Measurements from ENCODE around the gene SLC26A2. TPM values are rescaled to one million over a fixed set of nuclear protein-coding genes. Genes with fewer than 3 reads are reported as not detected.

SLC26A2 gene
- total RNA-seq, 3 donors from 2014 or later: 562 to 1,399 (median 853) TPM

DNA sequence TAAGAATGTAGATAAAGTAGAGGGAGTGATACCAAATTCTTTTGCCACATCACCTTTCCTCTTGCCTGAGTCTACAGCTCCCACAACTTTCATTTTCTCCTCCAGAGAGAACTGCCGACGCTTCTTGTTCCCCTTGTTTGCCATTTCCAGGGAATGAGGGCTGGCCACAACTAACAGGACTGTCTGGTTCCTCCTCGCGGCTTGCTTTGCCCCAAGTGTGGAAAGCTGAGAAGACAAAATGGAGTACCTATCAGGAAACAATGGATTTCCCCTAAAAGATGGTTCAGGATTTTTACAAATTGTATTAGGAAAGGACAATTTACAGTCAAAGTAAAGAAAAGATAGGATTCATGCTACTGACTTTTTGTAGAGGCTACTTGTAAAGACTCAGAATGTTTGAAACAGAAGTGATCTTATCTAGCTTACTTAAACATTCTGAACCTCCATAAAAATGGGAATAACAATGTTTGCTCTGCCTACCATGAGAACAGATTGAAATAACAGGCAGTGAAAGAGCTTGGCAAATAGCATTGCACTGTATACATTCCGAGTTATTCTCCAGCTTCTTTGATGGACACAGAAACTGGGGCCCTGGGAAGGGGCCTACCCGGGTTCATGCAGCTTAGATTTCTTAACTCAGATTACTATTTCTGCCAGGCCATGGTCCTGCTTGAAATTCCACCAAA is 35.8 kb downstream of the SLC26A2 start:
- TF ChIP-seq, protein P1, sequence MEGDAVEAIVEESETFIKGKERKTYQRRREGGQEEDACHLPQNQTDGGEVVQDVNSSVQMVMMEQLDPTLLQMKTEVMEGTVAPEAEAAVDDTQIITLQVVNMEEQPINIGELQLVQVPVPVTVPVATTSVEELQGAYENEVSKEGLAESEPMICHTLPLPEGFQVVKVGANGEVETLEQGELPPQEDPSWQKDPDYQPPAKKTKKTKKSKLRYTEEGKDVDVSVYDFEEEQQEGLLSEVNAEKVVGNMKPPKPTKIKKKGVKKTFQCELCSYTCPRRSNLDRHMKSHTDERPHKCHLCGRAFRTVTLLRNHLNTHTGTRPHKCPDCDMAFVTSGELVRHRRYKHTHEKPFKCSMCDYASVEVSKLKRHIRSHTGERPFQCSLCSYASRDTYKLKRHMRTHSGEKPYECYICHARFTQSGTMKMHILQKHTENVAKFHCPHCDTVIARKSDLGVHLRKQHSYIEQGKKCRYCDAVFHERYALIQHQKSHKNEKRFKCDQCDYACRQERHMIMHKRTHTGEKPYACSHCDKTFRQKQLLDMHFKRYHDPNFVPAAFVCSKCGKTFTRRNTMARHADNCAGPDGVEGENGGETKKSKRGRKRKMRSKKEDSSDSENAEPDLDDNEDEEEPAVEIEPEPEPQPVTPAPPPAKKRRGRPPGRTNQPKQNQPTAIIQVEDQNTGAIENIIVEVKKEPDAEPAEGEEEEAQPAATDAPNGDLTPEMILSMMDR (IDR thresholded peaks at IDR 0.05): no peak
- no peaks in the 10 kb centered on the region for H3K36me3 ChIP-seq (ENCODE audit: low read depth)
- no peaks in the 10 kb centered on the region for H3K9me3 ChIP-seq
- DNase-seq (no peak), ATAC-seq (no peak)
- no peak overlapping the region for H3K4me3 ChIP-seq
- intact Hi-C loops (cut with DNase I, micrococcal nuclease): loop anchor here (10.0 kb wide), 2 partner anchors 162 to 362 kb away; no protein-coding TSS in a partner anchor
- H3K4me1 ChIP-seq (ENCODE audit: low read depth): peaks cover 20% of the 10 kb centered on the region

DNA sequence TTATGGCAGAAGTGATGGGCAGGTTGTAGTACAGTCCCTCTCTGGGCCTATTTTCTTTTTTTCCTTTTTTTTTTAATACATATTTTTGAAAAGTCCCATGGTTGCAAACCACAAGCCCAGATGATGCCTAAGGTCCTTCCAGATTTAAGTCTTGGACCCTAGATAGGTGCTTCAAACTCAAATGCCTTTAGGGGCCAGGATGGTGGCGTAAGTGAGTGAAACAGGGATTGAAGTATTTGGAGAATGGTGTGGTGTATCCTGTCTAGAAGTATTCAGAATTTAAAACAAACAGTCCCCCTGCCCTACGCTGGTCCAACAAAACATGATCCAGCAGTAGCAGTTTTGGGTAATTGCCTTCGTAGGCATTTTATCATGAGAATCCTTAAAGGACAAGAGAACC is 37.7 kb downstream of the SLC26A2 start:
- ATAC-seq (no peak), DNase-seq (no peak)
- Histone ChIP-seq H3K36me3 (ENCODE audit: low read depth) (no peaks in the 10 kb centered on the region), H3K9me3 (no peaks in the 10 kb centered on the region), H3K4me3 (no peak overlapping the region), H3K4me1 (ENCODE audit: low read depth) (peaks cover 37% of the 10 kb centered on the region)
- intact Hi-C loops (cut with DNase I, micrococcal nuclease): loop anchor here (10.0 kb wide), 2 partner anchors 163 to 363 kb away; no protein-coding TSS in a partner anchor
- TF ChIP-seq, protein P1 (IDR thresholded peaks at IDR 0.05): no peak

DNA sequence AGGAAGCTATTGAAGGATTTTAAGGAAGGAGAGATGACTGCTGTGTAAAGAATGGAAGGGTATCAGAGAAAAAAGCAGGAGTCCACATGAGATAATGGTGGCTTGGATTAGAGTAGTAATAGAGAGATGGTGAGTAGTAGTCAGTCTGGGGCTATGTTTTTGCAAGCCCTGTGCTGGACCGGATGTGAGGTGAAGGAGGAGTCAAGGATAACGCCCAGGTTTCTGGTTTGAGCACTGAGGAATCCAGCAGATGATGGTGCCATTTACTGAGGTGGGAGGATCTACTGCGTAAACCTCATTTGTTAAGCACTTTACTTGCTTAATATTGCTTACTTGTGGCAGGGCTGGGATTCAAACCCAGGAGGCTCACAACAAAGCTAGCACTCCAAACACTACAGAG is 38.8 kb downstream of the SLC26A2 start:
- ATAC-seq (no peak), DNase-seq (no peak)
- intact Hi-C loops (cut with DNase I, micrococcal nuclease): loop anchor here (10.0 kb wide), 2 partner anchors 165 to 365 kb away; no protein-coding TSS in a partner anchor
- peaks cover 37% of the 10 kb centered on the region for H3K4me1 ChIP-seq (ENCODE audit: low read depth)
- no peak overlapping the region for H3K4me3 ChIP-seq
- no peaks in the 10 kb centered on the region for H3K9me3 ChIP-seq
- H3K36me3 ChIP-seq (ENCODE audit: low read depth): no peaks in the 10 kb centered on the region
- TF ChIP-seq, protein P1 (IDR thresholded peaks at IDR 0.05): no peak

DNA sequence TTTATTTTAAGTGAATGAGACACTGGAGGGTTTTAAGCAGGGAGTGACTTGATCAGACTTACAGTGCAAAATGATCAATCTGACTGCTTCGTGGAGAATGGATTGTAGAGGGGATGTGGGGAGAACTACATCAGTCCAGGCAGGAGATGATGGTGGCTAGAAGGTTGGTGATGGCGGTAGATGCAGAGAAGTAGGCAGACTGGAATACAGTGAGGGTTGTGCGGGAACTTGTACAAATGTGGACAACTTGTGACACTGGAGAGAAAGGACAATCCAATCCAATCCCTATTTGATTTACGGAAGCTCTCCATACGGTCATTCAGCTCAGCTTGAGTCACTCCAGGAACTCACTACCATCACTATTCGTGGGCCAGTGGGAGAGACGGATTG is 39.3 kb downstream of the SLC26A2 start:
- peak; percentile 57 for ATAC-seq
- intact Hi-C loops (cut with DNase I, micrococcal nuclease): loop anchor here (10.0 kb wide), 2 partner anchors 165 to 365 kb away; no protein-coding TSS in a partner anchor
- Histone ChIP-seq H3K4me1 (ENCODE audit: low read depth) (peaks cover 37% of the 10 kb centered on the region), H3K36me3 (ENCODE audit: low read depth) (no peaks in the 10 kb centered on the region), H3K4me3 (peak overlapping the region; percentile 78), H3K9me3 (no peaks in the 10 kb centered on the region)
- TF ChIP-seq, protein P1 (IDR thresholded peaks at IDR 0.05): no peak
- DNase-seq: no peak

DNA sequence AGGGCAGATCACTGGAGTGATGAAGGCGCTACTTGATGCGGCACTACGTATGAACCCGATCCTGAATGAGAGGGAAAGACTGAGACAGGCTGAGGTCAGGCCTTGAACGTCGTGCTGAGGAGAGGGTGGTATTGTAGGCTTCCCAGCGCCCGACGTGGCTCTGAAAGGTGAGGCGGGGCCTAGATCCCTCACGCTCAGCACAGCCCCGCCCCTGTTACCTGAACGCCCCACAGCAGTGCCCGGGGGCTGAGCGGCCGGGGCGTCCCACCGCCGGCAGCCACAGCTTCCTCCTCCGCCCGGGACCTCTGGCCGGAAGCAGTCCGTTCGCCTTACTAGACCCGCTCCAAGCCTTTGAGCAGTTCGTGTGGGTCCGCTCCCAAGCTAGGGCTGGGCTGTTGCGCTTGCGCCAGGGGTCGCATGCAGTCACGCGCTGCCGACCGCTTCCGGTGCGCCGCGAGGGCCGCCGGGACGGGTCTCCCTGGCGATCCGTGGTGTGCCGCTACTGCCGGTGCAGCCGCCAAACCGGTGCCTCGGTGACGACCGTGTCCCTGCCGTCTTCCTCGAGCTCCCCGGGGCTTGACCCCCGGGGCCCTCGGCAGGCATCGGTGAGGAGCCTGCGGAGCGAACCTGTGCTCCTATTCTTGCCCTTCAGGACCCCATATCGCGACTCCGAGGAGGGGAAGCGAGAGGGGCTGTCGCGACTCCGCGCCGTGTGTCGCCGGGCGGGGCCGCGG is 39.9 kb downstream of the SLC26A2 start, which contains the start of the genes HMGXB3 and TIGD6:
TSS of gene HMGXB3 (plus strand) at position 484 of the 734 bp plus-strand sequence. CDS start 4,114 bp downstream, outside the sequence.
TSS of gene TIGD6 (minus strand) at position 399 of the 734 bp plus-strand sequence. CDS start 4,306 bp downstream, outside the sequence.
- intact Hi-C loops (cut with DNase I, micrococcal nuclease): no loop called here
- peaks cover 37% of the 10 kb centered on the region for H3K4me1 ChIP-seq (ENCODE audit: low read depth)
- TF ChIP-seq, protein P1 (IDR thresholded peaks at IDR 0.05): no peak
- H3K4me3 ChIP-seq: peak within 1 kb of the TSS; percentile 78
- DNase-seq (peak; percentile 91 to 96 (median 93)), ATAC-seq (peak; percentile 87)
- no peaks in the 10 kb centered on the region for H3K36me3 ChIP-seq (ENCODE audit: low read depth)
- H3K9me3 ChIP-seq: no peaks in the 10 kb centered on the region
